ENCODE measurements around the gene B4GALNT4. TPM values are rescaled to one million over a fixed set of nuclear protein-coding genes. Genes with fewer than 3 reads are reported as not detected.

The B4GALNT4 gene
- total and polyA plus RNA-seq, 2 of the 13 experiments (the other 11 are each of a cell fraction or from before 2014, with no cell fraction given) = 30.5 to 50.1 TPM

DNA sequence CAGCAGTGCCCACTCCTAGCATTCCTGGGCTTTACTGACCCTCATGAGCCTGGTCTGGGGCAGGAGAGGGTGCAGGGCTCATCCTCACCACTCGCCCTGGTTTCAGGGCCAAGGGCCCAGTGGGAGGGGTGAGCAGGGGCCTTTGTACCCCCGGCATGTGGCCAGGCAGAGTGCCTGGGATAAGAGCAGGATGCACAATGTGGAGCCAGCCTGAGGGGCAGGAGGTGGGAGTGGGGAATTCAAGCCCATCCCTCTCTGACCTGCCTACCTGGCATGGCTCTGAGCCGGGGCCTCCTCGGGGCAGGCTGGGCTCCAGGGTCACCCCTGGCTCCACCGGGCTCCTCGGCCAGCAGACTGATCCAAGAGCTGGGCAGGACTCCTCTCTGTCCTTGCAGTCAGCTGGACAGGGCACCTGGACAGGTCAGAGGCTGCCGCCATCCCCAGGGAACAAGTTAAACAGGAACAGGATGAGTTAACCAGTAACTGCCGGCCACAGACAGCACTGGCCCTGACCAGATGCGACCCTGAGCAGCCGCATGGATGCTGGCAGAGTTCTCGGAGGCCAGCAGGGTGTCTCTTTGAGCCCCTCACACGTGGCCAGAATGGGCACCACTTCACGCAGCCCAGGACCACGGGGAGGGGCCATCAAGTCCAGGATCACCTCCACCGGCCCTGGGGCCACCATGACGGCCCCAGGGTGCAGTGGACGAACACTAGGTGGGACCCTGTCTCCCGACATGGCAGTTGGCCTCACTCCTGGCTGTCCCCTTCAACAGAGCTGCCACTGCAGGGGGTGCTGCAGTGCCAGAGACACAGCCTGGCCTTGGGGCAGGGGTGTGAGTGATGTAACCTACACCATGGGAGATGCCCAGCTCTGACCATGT, 40.5 kb downstream of the B4GALNT4 start (continued):
- TF ChIP-seq HNF1A (IDR thresholded peaks at IDR 0.05; ENCODE audit: low read depth) = peak; percentile 56; the same call in 1 of the 2 replicates
- peak; percentile 90 for TF ChIP-seq HNF1A (CRISPR knock-in tag; IDR thresholded peaks at IDR 0.05; ENCODE audit: borderline replicate concordance)
- no peak for TF ChIP-seq SATB2 (CRISPR knock-in tag; IDR thresholded peaks at IDR 0.05)
- 0 out of 2 replicates have a peak, but pooled peaks have one; percentile 57 for TF ChIP-seq ELF3 (CRISPR knock-in tag; IDR thresholded peaks at IDR 0.05)
- peak; percentile 81 for TF ChIP-seq PAXIP1 (CRISPR knock-in tag; conservative IDR thresholded peaks at IDR 0.05)
- TF ChIP-seq ZNF225 (CRISPR knock-in tag; IDR thresholded peaks at IDR 0.05) = no peak
- TF ChIP-seq ATM (IDR thresholded peaks at IDR 0.05; ENCODE audit: borderline replicate concordance) = no peak
- peak; percentile 42 for TF ChIP-seq STAG1 (CRISPR knock-in tag; IDR thresholded peaks at IDR 0.05)
- peak; percentile 61 for TF ChIP-seq ZBTB7B (CRISPR knock-in tag; IDR thresholded peaks at IDR 0.05)
- TF ChIP-seq HOXA7 (CRISPR knock-in tag; IDR thresholded peaks at IDR 0.05) = no peak
- 0 out of 2 replicates have a peak, but pooled peaks have one; percentile 51 for TF ChIP-seq ZSCAN31 (CRISPR knock-in tag; IDR thresholded peaks at IDR 0.05; ENCODE audit: low read depth)
- TF ChIP-seq NCOA2 (CRISPR knock-in tag; IDR thresholded peaks at IDR 0.05) = peak; percentile 60; the same call in 1 of the 2 replicates
- no peak for TF ChIP-seq XBP1 (CRISPR knock-in tag; IDR thresholded peaks at IDR 0.05)
- no peak for TF ChIP-seq ZNF3 (CRISPR knock-in tag; IDR thresholded peaks at IDR 0.05)
- TF ChIP-seq NFYB (CRISPR knock-in tag; IDR thresholded peaks at IDR 0.05) = no peak
- TF ChIP-seq, protein P1, sequence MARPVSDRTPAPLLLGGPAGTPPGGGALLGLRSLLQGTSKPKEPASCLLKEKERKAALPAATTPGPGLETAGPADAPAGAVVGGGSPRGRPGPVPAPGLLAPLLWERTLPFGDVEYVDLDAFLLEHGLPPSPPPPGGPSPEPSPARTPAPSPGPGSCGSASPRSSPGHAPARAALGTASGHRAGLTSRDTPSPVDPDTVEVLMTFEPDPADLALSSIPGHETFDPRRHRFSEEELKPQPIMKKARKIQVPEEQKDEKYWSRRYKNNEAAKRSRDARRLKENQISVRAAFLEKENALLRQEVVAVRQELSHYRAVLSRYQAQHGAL (CRISPR knock-in tag; IDR thresholded peaks at IDR 0.05; ENCODE audit: not compliant biosample characterization) = no peak
- TF ChIP-seq MED1 (CRISPR knock-in tag; IDR thresholded peaks at IDR 0.05) = peak; percentile 77; the same call in 1 of the 2 replicates
- 0 out of 2 replicates have a peak, but pooled peaks have one; percentile 80 for TF ChIP-seq MEIS1 (CRISPR knock-in tag; IDR thresholded peaks at IDR 0.05; ENCODE audit: borderline replicate concordance)
- no peak for TF ChIP-seq MYNN (CRISPR knock-in tag; IDR thresholded peaks at IDR 0.05; ENCODE audit: low read depth)
- no peak for TF ChIP-seq ATRX (CRISPR knock-in tag; IDR thresholded peaks at IDR 0.05; ENCODE audit: borderline replicate concordance)
- no peak for TF ChIP-seq ZNF180 (CRISPR knock-in tag; IDR thresholded peaks at IDR 0.05; ENCODE audit: borderline replicate concordance, low read depth)
- TF ChIP-seq RBM39 (IDR thresholded peaks at IDR 0.05; ENCODE audit: low read depth, low read length, poor library complexity, severe bottlenecking) = no peak
